HG02623 (cell line): Measurements from ENCODE around the gene MIS18BP1.
"Not testable (repeated sequence)": the region's sequence is repeated elsewhere in the genome, so short reads cannot be mapped to it uniquely, and the experiment has no call there.

Source experiments
- ATAC-seq: cut with Tn5 transposase; IDR thresholded peaks from one replicate; pipeline ENCODE4 v1.9.1; 2021; ENCODE audit warnings: moderate library complexity; ENCODE audit not compliant: unreplicated experiment

Gene MIS18BP1

GRCh38 chr14:45246691-45247090, 6.3 kb downstream of the MIS18BP1 start:
- no peak for ATAC-seq

- ATAC-seq: no peak
These were observed 6.9 kb downstream of the MIS18BP1 start for GRCh38 chr14:45246151-45246550.

- no peak for ATAC-seq
These were observed 10.3 kb downstream of the MIS18BP1 start for GRCh38 chr14:45242706-45243105.

GRCh38 chr14:45238988-45239387, 14.0 kb downstream of the MIS18BP1 start:
- ATAC-seq: no peak

GRCh38 chr14:45227566-45227965, 25.4 kb downstream of the MIS18BP1 start:
- no peak for ATAC-seq

- ATAC-seq: peak; percentile 51
These were observed 30.3 kb downstream of the MIS18BP1 start for GRCh38 chr14:45222485-45223262.

GRCh38 chr14:45214341-45214740, 38.7 kb downstream of the MIS18BP1 start:
- not testable (repeated sequence) for ATAC-seq

- ATAC-seq: not testable (repeated sequence)
These were observed 39.3 kb downstream of the MIS18BP1 start for GRCh38 chr14:45213716-45214115.

- ATAC-seq: no peak
These were observed 40.8 kb downstream of the MIS18BP1 start for GRCh38 chr14:45212231-45212630.

- ATAC-seq: no peak
These were observed 41.7 kb downstream of the MIS18BP1 start for GRCh38 chr14:45211295-45211694.

GRCh38 chr14:45210159-45210558, 42.8 kb downstream of the MIS18BP1 start:
- no peak for ATAC-seq

- no peak for ATAC-seq
These were observed 48.8 kb downstream of the MIS18BP1 start for GRCh38 chr14:45204241-45204640.

- peak; percentile 68 for ATAC-seq
These were observed 51.1 kb downstream of the MIS18BP1 start for GRCh38 chr14:45201905-45202304.

GRCh38 chr14:45199230-45199629, 53.8 kb downstream of the MIS18BP1 start:
- ATAC-seq: no peak

GRCh38 chr14:45198551-45198950, 54.5 kb downstream of the MIS18BP1 start:
- no peak for ATAC-seq

- peak; percentile 52 for ATAC-seq
These were observed 58.0 kb downstream of the MIS18BP1 start for GRCh38 chr14:45194964-45195363.

- ATAC-seq: no peak
These were observed 67.7 kb downstream of the MIS18BP1 start for GRCh38 chr14:45185100-45185814.

- ATAC-seq: no peak
These were observed 71.2 kb downstream of the MIS18BP1 start for GRCh38 chr14:45181806-45182205.

- no peak for ATAC-seq
These were observed 71.7 kb downstream of the MIS18BP1 start for GRCh38 chr14:45181329-45181728.

GRCh38 chr14:45177076-45177475, 75.9 kb downstream of the MIS18BP1 start:
- no peak for ATAC-seq

GRCh38 chr14:45169906-45170305, 83.1 kb downstream of the MIS18BP1 start:
- no peak for ATAC-seq

GRCh38 chr14:45156067-45156466, 96.9 kb downstream of the MIS18BP1 start:
- no peak for ATAC-seq
